HS-27A (cell line): ENCODE data around the gene TTF1.

Source experiments
- DNase-seq: peaks from one replicate; pipeline ENCODE4 v3.0.0-alpha.2; 2012; ENCODE audit warnings: low read depth, missing footprints

The TTF1 gene

DNA sequence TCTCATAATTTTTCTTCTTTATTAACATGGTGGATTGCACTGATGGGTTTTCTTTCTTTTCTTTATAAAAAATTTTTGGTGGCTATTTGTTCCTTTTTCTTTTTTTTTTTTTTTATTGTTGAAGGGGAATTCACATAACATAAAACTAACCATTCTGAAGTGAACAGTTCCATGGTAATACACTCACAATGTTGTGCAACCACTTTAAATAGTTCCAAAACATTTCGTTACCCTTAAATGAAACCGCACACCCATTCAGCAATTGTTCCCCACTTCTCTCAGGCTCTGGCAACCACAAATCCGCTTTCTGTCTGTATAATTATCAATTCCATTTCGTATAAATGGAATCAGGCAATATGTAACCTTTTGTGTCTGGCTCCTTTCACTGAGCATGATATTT lies 40.2 kb downstream of the TTF1 start:
- no peak for DNase-seq

DNA sequence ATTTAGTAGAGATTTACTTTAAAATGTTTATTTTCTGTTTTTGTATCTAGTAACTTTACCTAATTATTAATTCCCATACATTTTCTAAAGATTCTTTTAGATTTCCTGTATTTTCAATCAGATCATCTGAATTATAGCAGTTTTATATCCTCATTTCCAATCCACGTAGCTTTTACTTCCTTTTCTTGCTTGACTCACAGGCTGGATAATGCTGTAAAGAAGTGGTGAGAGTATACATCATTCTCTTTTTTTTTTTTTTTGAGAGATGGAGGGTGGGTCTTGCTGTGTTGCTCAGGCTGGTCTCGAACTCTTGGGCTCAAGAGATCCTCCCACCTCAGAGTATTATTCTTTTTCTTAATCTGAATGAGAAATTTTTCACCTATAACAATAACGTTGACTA lies 40.7 kb downstream of the TTF1 start:
- no peak for DNase-seq

DNA sequence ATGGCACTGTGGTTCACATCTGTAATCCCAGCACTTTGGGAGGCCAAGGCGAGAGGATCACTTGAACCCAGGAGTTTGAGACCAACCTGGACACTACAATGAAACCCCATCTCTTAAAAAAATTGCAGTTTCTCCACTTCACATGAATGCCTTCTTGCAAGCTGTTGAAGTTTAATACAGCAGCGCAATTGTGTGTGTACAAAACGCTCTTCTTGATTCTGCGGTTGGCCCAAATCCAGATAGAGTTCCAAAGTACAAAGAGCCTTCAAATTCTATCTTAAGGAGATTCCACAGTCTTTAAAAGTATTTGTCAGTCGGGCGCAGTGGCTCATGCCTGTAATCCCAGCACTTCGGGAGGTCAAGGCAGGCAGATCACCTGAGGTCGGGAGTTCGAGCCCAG lies 42.6 kb downstream of the TTF1 start:
- no peak for DNase-seq

DNA sequence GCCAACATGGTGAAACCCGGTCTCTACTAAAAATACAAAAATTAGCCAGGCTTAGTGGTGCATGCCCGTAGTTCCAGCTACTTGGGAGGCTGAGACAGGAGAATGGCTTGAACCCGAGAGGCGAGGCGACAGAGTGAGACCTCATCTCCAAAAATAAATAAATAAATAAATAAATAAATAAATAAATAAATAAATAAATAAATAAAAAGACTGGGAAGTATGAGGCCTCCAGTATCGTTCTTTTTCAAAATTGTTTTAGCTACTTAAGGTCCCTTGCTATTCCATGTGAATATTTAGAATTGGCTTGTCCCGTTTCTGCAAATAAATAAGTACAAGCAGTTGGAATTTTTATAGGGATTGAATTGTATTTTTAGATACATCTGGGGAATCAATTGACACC lies 48.9 kb downstream of the TTF1 start:
- no peak for DNase-seq

DNA sequence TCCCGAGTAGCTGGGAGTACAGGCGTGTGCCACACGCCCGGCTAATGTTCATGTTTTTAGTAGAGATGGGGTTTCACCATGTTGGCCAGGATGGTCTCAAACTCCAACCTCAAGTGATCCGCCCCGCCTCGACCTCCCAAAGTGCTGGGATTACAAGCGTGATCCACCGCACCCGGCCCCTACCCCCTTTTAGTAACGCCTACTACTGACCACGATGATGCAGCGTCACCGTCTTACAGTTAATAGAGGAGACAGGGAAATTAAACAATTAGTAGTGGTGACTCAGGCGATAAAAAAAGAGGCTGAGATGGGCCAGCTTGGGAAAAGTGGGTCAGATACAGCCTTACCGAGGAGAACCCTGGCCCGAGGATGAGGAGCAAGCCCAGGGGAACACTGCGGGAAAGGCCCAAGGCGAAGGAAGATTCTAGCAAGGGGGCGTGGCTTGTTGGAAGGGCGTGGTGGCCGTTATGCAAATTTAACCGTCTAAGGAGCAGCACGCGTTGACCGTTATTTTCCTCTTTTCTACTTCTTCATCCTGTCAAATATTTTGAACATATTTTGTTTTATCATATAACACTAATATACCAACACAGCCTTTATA lies 50.2 kb downstream of the TTF1 start:
- DNase-seq: no peak

DNA sequence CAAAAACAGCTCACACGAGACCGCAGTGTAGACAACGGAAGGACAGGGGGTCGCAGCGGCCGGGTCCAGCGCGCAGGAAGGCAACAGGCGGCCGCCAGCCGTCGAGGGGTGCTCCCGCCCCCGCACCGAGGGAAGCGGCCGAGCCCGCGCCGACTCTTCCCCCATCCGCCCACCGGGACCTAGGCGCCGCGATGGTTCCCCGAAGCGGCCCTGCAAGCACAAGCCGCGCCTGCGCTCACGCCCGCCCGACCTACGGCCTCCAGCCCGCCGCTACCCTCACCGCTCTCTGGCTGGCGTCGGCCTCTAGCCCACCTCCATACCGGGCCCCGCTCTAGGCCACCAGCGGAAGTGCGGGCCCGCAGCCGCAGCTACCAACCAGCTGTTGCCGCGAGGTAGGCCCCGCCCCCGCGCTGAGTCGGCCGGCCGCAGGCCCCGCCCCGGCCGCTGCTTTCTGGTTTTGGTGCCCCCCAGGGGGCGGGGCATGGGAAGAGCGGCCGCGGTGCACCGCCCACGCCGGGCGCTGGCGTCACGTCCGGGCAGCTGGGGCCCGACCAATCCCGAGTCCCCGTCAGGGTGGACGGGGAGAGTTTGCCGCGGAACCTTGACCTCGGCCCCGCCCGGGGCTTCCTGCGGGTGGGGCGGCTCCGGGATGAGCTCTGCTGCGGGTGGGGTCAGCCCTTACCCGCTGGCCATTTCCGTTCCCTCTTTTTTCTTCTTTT lies 51.8 kb downstream of the TTF1 start, which contains the start of gene SETX:
SETX (minus strand) TSS at position 350 of the 719 bp plus-strand sequence. CDS start 5,558 bp downstream, outside the sequence.
- peak; percentile 59 for DNase-seq

DNA sequence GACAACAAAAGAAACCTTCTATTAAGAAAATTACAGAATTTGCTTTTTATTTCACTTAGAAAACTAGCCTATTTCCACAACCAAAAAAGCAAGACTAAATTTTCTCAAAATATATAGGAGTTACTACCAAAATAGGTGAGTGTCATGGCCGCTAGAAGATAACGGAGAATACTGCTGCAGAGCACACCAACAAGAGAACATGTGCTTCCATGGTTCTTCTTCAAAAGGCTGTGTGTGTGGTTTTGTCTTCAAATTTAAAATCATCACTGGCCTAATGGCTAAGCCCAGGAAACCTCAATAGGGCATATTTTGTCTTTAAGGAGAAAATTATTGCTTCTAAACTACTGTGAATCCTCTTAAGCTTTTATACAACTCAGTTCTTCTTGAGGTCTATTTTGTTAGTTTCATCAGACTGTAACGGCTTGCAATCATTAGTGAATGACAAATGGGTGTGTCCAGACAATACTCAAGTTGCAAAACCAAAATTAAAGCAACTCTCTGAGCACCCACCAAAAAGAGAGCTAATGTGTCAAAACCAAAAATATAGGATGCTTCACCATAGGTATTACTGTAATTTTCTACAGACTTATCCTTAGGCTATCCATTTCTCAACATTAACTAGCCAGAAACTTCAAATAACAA lies 55.1 kb downstream of the TTF1 start:
- DNase-seq: no peak

DNA sequence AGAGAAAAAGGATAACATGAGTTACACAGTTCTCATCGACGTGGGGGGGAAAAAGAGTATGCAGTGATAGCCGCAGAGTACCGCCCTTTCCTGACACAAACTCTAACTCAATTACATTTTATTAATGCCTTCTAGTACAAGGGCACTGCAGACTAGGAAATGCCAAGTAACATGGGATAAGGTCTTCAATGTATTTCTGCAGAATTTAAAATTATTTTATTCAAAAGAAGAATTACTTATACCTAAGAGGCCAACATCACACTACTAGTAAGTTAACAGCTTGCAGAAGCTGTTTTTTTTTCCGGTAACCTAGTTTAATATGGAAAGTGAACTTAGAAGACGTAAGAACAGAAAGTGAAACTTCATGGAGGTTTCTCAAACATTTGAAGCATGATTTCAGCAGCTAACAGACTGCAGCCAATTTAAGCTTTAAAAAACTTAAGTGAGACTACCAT lies 55.8 kb downstream of the TTF1 start:
- no peak for DNase-seq

DNA sequence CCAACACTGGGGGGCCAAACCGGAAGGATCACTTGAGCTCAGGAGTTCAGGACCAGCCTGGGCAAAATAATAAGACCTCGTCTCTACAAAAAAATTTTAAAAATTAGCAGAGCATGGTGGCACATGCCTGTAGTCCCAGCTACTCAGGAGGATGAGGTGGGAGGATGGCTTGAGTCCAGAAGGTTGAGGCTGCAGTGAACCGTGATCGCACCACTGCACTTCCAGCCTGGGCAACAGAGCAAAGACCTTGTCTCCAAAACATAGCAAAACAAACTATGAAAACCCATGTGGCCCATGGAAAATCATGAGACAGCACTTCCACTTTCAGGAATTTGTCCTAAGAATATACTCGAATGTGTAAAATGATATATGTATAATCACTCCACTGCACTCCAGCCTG lies 58.0 kb downstream of the TTF1 start:
- no peak for DNase-seq

GRCh38 chr9:132346177-132346576 lies 60.5 kb downstream of the TTF1 start:
- DNase-seq: no peak

GRCh38 chr9:132341177-132341840 lies 65.3 kb downstream of the TTF1 start:
- no peak for DNase-seq

DNA sequence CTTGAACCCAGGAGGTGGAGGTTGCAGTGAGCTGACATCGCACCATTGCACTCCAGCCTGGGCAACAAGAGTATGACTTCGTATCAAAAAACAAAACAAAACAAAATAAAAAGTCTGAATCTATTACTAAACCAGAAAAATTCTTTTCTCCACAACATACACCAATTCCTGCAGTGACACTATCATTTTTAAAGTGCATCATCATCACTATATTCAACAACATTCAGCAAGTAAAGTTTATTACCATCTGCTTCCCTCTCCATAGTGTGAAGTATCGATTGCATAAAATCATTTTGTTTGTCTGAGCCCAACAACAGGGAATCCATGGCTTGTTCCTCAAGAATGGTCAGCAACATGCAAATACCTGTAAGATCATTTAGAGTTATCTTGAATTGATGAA lies 72.3 kb downstream of the TTF1 start:
- no peak for DNase-seq

- DNase-seq: no peak
Observed at GRCh38 chr9:132333556-132333955, 73.1 kb downstream of the TTF1 start.

GRCh38 chr9:132328580-132328979 lies 78.1 kb downstream of the TTF1 start:
- no peak for DNase-seq

DNA sequence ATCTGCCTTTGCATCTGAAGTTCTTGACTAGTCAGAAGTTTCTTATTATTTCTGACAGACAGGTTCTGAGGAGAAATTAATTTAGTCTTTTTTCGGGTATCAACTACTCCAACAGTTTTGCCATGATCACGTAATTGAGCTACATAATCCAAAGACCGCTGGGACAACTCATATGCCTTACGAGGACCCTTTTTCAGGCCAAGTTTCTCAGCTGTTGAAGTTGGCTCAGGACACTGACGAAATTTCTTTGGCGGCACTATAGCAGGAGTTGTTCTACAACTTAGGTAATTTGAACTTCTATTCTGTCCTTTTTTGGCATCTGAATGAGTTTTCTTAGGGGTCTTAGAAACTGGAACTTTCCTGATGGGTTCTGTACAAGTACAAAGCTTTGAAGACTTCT lies 79.1 kb downstream of the TTF1 start:
- no peak for DNase-seq
